Measurements from ENCODE around the gene PLOD3. TPM values are rescaled to one million over a fixed set of nuclear protein-coding genes. Genes with fewer than 3 reads are reported as not detected.
A peak's percentile ranks its signal among the peaks of the same experiment; 100 is the strongest.

PLOD3 gene
- total RNA-seq, 1 experiment from 2014 or later: 48.3 TPM

DNA sequence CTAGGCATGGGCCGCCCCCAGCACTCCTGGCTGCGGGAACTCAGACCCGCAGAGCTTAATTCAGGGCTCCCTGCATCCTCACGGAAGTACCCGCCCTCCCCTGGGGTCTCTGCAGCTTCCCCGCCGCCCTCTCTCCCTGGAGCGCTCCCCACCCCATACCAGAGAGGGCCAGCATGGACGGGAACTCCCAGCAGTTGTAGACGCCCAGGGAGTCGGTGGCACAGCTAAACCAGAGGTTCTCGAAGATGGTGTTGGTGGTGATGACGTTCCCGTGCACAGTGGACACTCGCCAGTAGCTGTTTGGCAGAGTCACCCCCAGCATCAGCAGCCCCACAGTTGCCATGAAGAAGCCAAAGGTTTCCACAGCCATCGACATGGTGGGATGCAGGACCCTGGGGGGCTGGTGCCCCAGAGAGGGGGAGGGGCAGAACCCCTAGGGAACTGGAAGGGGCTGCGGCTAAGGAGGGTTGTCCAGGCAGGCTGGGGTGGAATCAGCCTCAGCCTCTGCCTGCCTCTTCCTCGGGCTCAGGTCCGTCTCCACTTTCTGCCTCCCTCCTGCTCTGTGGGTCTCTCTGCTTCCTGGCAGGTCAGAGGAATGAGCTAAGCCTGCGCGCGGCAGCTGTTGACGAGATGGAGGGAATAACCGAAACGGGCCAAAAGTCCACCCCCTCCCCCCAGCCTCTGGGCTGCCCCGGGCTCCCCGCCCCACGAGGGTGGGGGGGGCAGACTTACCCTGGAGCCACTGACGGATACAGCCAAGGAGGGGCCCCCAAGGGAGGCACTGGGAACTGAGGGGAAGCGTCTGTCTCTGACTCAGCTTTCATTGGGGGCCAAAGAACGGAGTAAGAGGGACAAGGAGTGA lies 20.1 kb upstream of the PLOD3 start, which contains the start of gene CLDN15:
Gene CLDN15 (minus strand): TSS at position 597 of the 862 bp plus-strand sequence. CDS start 221 bp downstream, at position 376.
- TF ChIP-seq ESRRA (CRISPR knock-in tag; IDR thresholded peaks at IDR 0.05; ENCODE audit: borderline replicate concordance) (no peak), ZNF671 (CRISPR knock-in tag; IDR thresholded peaks at IDR 0.05) (no peak), IRF2 (CRISPR knock-in tag; IDR thresholded peaks at IDR 0.05; ENCODE audit: borderline replicate concordance, low read depth) (no peak), GABPB1 (CRISPR knock-in tag; IDR thresholded peaks at IDR 0.05) (no peak), NFE2L1 (CRISPR knock-in tag; IDR thresholded peaks at IDR 0.05) (no peak)
- TF ChIP-seq, protein P1, sequence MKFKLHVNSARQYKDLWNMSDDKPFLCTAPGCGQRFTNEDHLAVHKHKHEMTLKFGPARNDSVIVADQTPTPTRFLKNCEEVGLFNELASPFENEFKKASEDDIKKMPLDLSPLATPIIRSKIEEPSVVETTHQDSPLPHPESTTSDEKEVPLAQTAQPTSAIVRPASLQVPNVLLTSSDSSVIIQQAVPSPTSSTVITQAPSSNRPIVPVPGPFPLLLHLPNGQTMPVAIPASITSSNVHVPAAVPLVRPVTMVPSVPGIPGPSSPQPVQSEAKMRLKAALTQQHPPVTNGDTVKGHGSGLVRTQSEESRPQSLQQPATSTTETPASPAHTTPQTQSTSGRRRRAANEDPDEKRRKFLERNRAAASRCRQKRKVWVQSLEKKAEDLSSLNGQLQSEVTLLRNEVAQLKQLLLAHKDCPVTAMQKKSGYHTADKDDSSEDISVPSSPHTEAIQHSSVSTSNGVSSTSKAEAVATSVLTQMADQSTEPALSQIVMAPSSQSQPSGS (CRISPR knock-in tag; IDR thresholded peaks at IDR 0.05; ENCODE audit: borderline replicate concordance, low read depth): no peak
- TF ChIP-seq, protein P2, sequence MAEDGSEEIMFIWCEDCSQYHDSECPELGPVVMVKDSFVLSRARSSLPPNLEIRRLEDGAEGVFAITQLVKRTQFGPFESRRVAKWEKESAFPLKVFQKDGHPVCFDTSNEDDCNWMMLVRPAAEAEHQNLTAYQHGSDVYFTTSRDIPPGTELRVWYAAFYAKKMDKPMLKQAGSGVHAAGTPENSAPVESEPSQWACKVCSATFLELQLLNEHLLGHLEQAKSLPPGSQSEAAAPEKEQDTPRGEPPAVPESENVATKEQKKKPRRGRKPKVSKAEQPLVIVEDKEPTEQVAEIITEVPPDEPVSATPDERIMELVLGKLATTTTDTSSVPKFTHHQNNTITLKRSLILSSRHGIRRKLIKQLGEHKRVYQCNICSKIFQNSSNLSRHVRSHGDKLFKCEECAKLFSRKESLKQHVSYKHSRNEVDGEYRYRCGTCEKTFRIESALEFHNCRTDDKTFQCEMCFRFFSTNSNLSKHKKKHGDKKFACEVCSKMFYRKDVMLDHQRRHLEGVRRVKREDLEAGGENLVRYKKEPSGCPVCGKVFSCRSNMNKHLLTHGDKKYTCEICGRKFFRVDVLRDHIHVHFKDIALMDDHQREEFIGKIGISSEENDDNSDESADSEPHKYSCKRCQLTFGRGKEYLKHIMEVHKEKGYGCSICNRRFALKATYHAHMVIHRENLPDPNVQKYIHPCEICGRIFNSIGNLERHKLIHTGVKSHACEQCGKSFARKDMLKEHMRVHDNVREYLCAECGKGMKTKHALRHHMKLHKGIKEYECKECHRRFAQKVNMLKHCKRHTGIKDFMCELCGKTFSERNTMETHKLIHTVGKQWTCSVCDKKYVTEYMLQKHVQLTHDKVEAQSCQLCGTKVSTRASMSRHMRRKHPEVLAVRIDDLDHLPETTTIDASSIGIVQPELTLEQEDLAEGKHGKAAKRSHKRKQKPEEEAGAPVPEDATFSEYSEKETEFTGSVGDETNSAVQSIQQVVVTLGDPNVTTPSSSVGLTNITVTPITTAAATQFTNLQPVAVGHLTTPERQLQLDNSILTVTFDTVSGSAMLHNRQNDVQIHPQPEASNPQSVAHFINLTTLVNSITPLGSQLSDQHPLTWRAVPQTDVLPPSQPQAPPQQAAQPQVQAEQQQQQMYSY (CRISPR knock-in tag; IDR thresholded peaks at IDR 0.05): 0 out of 2 replicates have a peak, but pooled peaks have one; percentile 34
- Mint-ChIP-seq H3K9me3 (no peaks in the 10 kb centered on the region), H3K27me3 (ENCODE audit: low read depth) (no peaks in the 10 kb centered on the region), H3K27ac (peak within 1 kb of the TSS; percentile 88), H3K36me3 (peaks cover 4% of the 10 kb centered on the region; the same call in 1 of the 2 replicates), H3K4me3 (no peak within 1 kb of the TSS), H3K4me1 (peaks cover 26% of the 10 kb centered on the region)
- DNase-seq (ENCODE audit: low spot score) (no peak), ATAC-seq (no peak)
- POLR2A ChIA-PET: interaction anchor here (1.1 kb wide), 1 partner anchor 11 kb away, joined by 3 read pairs; no protein-coding TSS in a partner anchor
- CTCF ChIA-PET: interaction anchor here (1.2 to 8.0 kb wide), 9 partner anchors 20 to 96 kb away, joined by 3 to 80 read pairs (median 4); partner anchors contain the start of genes PLOD3 and ZNHIT1

DNA sequence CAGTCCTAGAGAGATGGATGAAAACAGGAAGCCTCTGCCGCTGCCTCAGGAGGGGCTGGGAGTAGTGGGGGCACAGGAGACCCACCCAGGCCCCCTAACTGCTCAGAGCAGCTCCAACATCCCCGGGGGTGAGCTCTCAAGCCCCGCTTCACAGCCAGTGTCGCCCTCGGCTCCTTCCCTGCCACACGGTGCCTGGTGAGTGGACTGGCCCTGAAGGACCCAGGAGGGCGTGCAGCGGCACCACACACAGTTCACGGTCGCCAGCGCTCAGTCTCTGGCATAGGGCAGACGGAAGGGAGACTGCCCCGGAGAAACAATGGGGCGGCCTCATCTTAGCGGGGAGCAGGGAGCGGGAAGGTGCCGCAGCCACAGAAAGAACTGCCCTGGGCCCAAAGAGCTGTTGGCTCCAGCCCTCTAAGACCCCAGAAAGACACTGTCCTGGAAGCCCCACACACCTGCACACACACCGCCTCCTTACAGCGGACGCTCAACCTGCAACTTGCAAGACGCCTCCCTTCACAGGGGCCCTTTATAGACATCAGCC lies 19.0 kb upstream of the PLOD3 start:
- ChIA-PET POLR2A (interaction anchor here (1.1 kb wide), 1 partner anchor 12 kb away, joined by 3 read pairs; no protein-coding TSS in a partner anchor), CTCF (interaction anchor here (0.6 to 8.0 kb wide), 8 partner anchors 16 to 95 kb away, joined by 3 to 80 read pairs (median 4); no protein-coding TSS in a partner anchor)
- DNase-seq (ENCODE audit: low spot score): no peak
- no peak overlapping the region for H3K27ac Mint-ChIP-seq
- H3K27me3 Mint-ChIP-seq (ENCODE audit: low read depth): no peaks in the 10 kb centered on the region
- H3K36me3 Mint-ChIP-seq: peaks cover 4% of the 10 kb centered on the region; the same call in 1 of the 2 replicates
- TF ChIP-seq, protein P3, sequence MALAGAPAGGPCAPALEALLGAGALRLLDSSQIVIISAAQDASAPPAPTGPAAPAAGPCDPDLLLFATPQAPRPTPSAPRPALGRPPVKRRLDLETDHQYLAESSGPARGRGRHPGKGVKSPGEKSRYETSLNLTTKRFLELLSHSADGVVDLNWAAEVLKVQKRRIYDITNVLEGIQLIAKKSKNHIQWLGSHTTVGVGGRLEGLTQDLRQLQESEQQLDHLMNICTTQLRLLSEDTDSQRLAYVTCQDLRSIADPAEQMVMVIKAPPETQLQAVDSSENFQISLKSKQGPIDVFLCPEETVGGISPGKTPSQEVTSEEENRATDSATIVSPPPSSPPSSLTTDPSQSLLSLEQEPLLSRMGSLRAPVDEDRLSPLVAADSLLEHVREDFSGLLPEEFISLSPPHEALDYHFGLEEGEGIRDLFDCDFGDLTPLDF (CRISPR knock-in tag; IDR thresholded peaks at IDR 0.05): no peak
- TF ChIP-seq GABPB1 (CRISPR knock-in tag; IDR thresholded peaks at IDR 0.05): no peak
- TF ChIP-seq ZNF138 (CRISPR knock-in tag; conservative IDR thresholded peaks at IDR 0.05): no peak
- no peak for TF ChIP-seq KAT7 (CRISPR knock-in tag; IDR thresholded peaks at IDR 0.05; ENCODE audit: borderline replicate concordance)
- no peak for TF ChIP-seq SMAD4 (CRISPR knock-in tag; IDR thresholded peaks at IDR 0.05)
- no peak for TF ChIP-seq ATF3 (CRISPR knock-in tag; conservative IDR thresholded peaks at IDR 0.05)
- TF ChIP-seq, protein P2 (CRISPR knock-in tag; IDR thresholded peaks at IDR 0.05): no peak
- TF ChIP-seq, protein P4, sequence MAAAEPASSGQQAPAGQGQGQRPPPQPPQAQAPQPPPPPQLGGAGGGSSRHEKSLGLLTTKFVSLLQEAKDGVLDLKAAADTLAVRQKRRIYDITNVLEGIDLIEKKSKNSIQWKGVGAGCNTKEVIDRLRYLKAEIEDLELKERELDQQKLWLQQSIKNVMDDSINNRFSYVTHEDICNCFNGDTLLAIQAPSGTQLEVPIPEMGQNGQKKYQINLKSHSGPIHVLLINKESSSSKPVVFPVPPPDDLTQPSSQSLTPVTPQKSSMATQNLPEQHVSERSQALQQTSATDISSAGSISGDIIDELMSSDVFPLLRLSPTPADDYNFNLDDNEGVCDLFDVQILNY (CRISPR knock-in tag; IDR thresholded peaks at IDR 0.05): no peak
- no peak for TF ChIP-seq RELA (CRISPR knock-in tag; IDR thresholded peaks at IDR 0.05; ENCODE audit: borderline replicate concordance)
- no peak for TF ChIP-seq ATF6 (CRISPR knock-in tag; IDR thresholded peaks at IDR 0.05)
- TF ChIP-seq NR1H2 (CRISPR knock-in tag; IDR thresholded peaks at IDR 0.05): no peak
- no peak for TF ChIP-seq ATF1 (CRISPR knock-in tag; IDR thresholded peaks at IDR 0.05)
- H3K4me1 Mint-ChIP-seq: peaks cover 33% of the 10 kb centered on the region
- no peak overlapping the region for H3K4me3 Mint-ChIP-seq
- no peaks in the 10 kb centered on the region for H3K9me3 Mint-ChIP-seq
- ATAC-seq: no peak

Measured in WTC11 (cell line).